ENCODE measurements around the gene ABHD16B. TPM values are rescaled to one million over a fixed set of nuclear protein-coding genes. Genes with fewer than 3 reads are reported as not detected.
"Not testable (repeated sequence)": the region's sequence is repeated elsewhere in the genome, so short reads cannot be mapped to it uniquely, and the experiment has no call there.

ABHD16B gene
- total RNA-seq, 2 donors from 2014 or later, result not detected

DNA sequence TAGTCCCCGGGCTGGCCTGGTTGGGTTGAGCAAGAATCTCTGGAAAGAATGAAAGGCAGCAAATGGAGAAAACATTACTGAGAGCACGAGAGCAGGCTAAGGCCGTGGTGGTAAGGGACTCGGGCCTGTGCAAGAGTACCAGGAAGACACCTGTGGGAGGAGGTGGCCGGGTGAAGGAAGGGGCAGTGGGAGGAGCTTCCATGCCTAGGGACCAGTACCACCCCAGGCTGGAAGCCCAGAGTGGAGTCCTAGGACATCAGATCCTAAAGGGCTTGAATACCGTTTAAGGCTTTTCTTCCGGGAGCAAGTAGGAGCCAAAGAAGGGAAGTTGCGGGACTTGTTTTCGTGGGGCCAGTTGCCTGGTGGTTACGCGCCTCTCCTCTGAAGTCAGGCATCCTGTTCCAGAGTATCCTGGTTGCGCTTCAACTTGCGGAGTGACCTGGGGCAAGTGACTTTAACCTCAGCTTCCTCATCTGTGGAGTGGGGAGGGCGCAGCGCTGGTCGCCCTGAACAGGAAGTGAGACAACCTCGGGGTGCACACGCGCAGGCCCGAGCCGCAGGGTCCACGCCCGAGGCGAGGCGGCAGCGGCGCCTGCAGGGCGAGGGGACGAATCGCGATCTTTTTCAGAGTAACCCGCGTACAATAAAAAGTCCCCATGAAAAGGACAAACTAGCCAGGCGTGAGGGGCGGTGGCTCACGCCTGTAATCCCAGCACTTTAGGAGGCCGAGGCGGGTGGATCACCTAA lies 2.7 kb downstream of the ABHD16B start:
- Mint-ChIP-seq H3K4me1 (peaks cover 24% of the 10 kb centered on the region), H3K36me3 (ENCODE audit: low read depth) (no peaks in the 10 kb centered on the region), H3K27me3 (no peaks in the 10 kb centered on the region), H3K27ac (peak overlapping the region; percentile 97), H3K4me3 (peak overlapping the region; percentile 98)
- DNase-seq (peak; percentile 57 to 71 (median 64)), ATAC-seq (peak; percentile 72)
- no peaks in the 10 kb centered on the region for H3K9me3 ChIP-seq (ENCODE audit: control insufficient read depth, low read length, poor library complexity, severe bottlenecking)

DNA sequence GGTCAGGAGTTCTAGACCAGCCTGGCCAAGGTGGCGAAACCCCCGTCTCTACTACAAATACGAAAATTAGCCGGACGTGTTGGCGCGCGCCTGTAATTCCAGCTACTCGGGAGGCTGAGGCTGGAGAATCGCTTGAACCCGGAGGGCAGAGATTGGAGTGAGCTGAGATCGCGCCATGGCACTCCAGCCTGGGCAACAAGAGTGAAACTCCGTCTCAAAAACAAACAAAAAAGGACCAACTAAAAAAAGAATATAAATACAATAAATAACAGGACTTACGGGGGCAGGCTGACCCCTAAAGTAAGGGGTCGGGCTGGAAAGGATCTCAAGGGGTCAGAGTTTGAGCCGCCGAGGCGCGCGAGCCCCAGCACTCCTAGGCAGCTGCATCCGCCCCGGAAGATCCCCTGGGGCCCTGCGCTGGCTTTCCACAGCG lies 3.3 kb downstream of the ABHD16B start:
- peak overlapping the region; percentile 97 for H3K27ac Mint-ChIP-seq
- H3K4me3 Mint-ChIP-seq, result peak overlapping the region; percentile 98
- H3K36me3 Mint-ChIP-seq (ENCODE audit: low read depth), result no peaks in the 10 kb centered on the region
- ATAC-seq, result peak; percentile 8
- H3K27me3 Mint-ChIP-seq, result no peaks in the 10 kb centered on the region
- no peak for DNase-seq
- H3K4me1 Mint-ChIP-seq, result peaks cover 23% of the 10 kb centered on the region
- no peaks in the 10 kb centered on the region for H3K9me3 ChIP-seq (ENCODE audit: control insufficient read depth, low read length, poor library complexity, severe bottlenecking)

- Mint-ChIP-seq H3K4me1 (peaks cover 23% of the 10 kb centered on the region), H3K27ac (peak within 1 kb of the TSS; percentile 97), H3K36me3 (ENCODE audit: low read depth) (no peaks in the 10 kb centered on the region), H3K27me3 (no peaks in the 10 kb centered on the region), H3K4me3 (peak within 1 kb of the TSS; percentile 98)
- peak; percentile 92 to 96 (median 94) for DNase-seq
- ATAC-seq, result peak; percentile 90
- no peaks in the 10 kb centered on the region for H3K9me3 ChIP-seq (ENCODE audit: control insufficient read depth, low read length, poor library complexity, severe bottlenecking)
Measured at GRCh38 chr20:63864978-63865640, 3.8 kb downstream of the ABHD16B start, which contains the start of gene TPD52L2. Gene TPD52L2 (plus strand): TSS chr20:63865270. CDS start chr20:63865366, 96 bp downstream.

- not testable (repeated sequence) for H3K9me3 ChIP-seq (ENCODE audit: control insufficient read depth, low read length, poor library complexity, severe bottlenecking); H3K4me3 Mint-ChIP-seq; H3K27me3 Mint-ChIP-seq; ATAC-seq; H3K27ac Mint-ChIP-seq; DNase-seq; H3K36me3 Mint-ChIP-seq (ENCODE audit: low read depth)
- peaks cover 23% of the 10 kb centered on the region for H3K4me1 Mint-ChIP-seq
Measured at GRCh38 chr20:63867042-63867441, 5.7 kb downstream of the ABHD16B start.

DNA sequence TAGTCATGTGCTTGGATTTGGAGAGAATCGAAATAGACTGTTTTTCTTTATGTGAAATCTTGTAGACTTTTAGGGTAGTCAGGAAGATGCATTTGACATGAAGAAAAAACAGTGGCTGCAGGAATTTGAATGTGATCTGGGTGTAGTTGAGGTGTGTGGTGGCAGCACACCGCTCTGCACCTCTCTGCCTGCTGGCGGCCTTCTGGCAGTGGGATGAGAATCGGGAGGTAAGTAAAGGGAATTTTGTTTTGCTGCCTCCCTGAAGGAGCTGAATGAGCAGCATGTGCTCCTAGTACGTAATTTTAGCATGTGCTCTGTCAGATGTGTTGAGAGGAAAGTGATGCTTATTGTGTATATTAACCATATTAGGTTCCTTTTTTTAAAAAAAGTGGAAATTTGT lies 7.0 kb downstream of the ABHD16B start:
- ATAC-seq, result no peak
- H3K9me3 ChIP-seq (ENCODE audit: control insufficient read depth, low read length, poor library complexity, severe bottlenecking), result no peaks in the 10 kb centered on the region
- H3K27ac Mint-ChIP-seq, result no peak overlapping the region
- no peaks in the 10 kb centered on the region for H3K36me3 Mint-ChIP-seq (ENCODE audit: low read depth)
- no peak for DNase-seq
- H3K4me1 Mint-ChIP-seq, result peaks cover 20% of the 10 kb centered on the region
- H3K4me3 Mint-ChIP-seq, result no peak overlapping the region
- no peaks in the 10 kb centered on the region for H3K27me3 Mint-ChIP-seq

- peaks cover 7% of the 10 kb centered on the region for H3K4me1 Mint-ChIP-seq
- no peak for DNase-seq
- H3K9me3 ChIP-seq (ENCODE audit: control insufficient read depth, low read length, poor library complexity, severe bottlenecking), result no peaks in the 10 kb centered on the region
- ATAC-seq, result peak; percentile 88
- H3K4me3 Mint-ChIP-seq, result no peak overlapping the region
- no peak overlapping the region for H3K27ac Mint-ChIP-seq
- no peaks in the 10 kb centered on the region for H3K36me3 Mint-ChIP-seq (ENCODE audit: low read depth)
- no peaks in the 10 kb centered on the region for H3K27me3 Mint-ChIP-seq
Measured at GRCh38 chr20:63873477-63873971, 12.2 kb downstream of the ABHD16B start.

DNA sequence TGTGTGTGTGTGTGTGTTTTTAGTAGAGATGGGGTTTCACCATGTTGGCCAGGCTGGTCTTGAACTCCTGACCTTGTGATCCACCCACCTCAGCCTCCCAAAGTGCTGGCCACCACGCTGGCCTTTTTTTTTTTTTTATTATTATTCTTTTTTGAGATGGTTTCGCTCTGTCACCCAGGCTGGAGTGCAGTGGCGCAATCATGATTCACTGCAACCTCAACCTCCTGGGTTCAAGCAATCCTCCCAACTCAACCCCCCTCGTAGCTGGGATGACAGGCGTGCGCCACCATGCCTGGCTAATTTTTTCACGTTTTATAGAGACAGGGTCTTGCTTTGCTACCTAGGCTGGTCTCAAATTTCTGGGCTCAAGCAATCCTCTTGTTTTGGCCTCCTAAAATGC lies 12.9 kb downstream of the ABHD16B start:
- not testable (repeated sequence) for H3K27ac Mint-ChIP-seq; DNase-seq; H3K9me3 ChIP-seq (ENCODE audit: control insufficient read depth, low read length, poor library complexity, severe bottlenecking); H3K27me3 Mint-ChIP-seq; H3K4me3 Mint-ChIP-seq; ATAC-seq; H3K4me1 Mint-ChIP-seq; H3K36me3 Mint-ChIP-seq (ENCODE audit: low read depth)

DNA sequence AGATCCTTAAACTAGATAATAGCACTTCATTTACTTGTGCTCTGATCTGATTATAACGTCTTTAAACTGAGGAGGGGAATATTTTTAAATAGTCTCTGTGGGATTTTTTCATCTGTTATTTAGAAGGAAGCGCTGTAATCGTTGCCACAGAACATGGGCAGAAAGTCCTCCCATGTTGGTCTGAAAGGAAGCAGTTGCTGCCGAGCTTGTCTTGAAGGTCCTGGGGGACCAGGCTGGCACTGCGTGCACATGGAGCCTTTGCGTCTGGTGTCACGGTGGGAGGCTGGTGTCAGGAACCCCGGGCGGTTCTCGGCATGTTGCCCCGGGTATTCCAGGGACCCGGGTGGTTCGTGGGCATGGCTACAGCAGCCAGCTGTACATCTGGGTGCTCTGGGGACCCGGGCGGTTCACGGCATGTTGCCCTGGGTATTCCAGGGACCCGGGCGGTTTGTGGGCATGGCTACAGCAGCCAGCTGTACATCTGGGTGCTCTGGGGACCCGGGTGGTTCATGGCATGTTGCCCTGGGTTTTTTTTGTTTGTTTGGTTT lies 15.3 kb downstream of the ABHD16B start:
- H3K9me3 ChIP-seq (ENCODE audit: control insufficient read depth, low read length, poor library complexity, severe bottlenecking), result no peaks in the 10 kb centered on the region
- Mint-ChIP-seq H3K4me3 (no peak overlapping the region), H3K36me3 (ENCODE audit: low read depth) (no peaks in the 10 kb centered on the region), H3K4me1 (peaks cover 7% of the 10 kb centered on the region), H3K27me3 (no peaks in the 10 kb centered on the region), H3K27ac (no peak overlapping the region)
- DNase-seq, result no peak
- ATAC-seq, result no peak

- ATAC-seq (no peak), DNase-seq (no peak)
- H3K4me1 Mint-ChIP-seq, result peaks cover 9% of the 10 kb centered on the region
- H3K9me3 ChIP-seq (ENCODE audit: control insufficient read depth, low read length, poor library complexity, severe bottlenecking), result no peaks in the 10 kb centered on the region
- no peak overlapping the region for H3K27ac Mint-ChIP-seq
- no peaks in the 10 kb centered on the region for H3K27me3 Mint-ChIP-seq
- no peak overlapping the region for H3K4me3 Mint-ChIP-seq
- peaks cover 2% of the 10 kb centered on the region for H3K36me3 Mint-ChIP-seq (ENCODE audit: low read depth)
Measured at GRCh38 chr20:63877755-63878470, 16.6 kb downstream of the ABHD16B start.

- H3K27ac Mint-ChIP-seq, result no peak overlapping the region
Measured at GRCh38 chr20:63878899-63879663, 17.8 kb downstream of the ABHD16B start.

GRCh38 chr20:63880901-63881300 lies 19.6 kb downstream of the ABHD16B start:
- DNase-seq; H3K36me3 Mint-ChIP-seq (ENCODE audit: low read depth); ATAC-seq; H3K4me3 Mint-ChIP-seq; H3K27ac Mint-ChIP-seq; H3K27me3 Mint-ChIP-seq; H3K9me3 ChIP-seq (ENCODE audit: control insufficient read depth, low read length, poor library complexity, severe bottlenecking); H3K4me1 Mint-ChIP-seq: not testable (repeated sequence)

More at GRCh38 chr20:63878899-63879663, 17.8 kb downstream of the ABHD16B start:
- no peak overlapping the region for H3K4me3 Mint-ChIP-seq
- H3K4me1 Mint-ChIP-seq, result peaks cover 5% of the 10 kb centered on the region
- H3K9me3 ChIP-seq (ENCODE audit: control insufficient read depth, low read length, poor library complexity, severe bottlenecking), result no peaks in the 10 kb centered on the region
- DNase-seq (no peak), ATAC-seq (no peak)
- H3K36me3 Mint-ChIP-seq (ENCODE audit: low read depth), result peaks cover 2% of the 10 kb centered on the region
- no peaks in the 10 kb centered on the region for H3K27me3 Mint-ChIP-seq

DNA sequence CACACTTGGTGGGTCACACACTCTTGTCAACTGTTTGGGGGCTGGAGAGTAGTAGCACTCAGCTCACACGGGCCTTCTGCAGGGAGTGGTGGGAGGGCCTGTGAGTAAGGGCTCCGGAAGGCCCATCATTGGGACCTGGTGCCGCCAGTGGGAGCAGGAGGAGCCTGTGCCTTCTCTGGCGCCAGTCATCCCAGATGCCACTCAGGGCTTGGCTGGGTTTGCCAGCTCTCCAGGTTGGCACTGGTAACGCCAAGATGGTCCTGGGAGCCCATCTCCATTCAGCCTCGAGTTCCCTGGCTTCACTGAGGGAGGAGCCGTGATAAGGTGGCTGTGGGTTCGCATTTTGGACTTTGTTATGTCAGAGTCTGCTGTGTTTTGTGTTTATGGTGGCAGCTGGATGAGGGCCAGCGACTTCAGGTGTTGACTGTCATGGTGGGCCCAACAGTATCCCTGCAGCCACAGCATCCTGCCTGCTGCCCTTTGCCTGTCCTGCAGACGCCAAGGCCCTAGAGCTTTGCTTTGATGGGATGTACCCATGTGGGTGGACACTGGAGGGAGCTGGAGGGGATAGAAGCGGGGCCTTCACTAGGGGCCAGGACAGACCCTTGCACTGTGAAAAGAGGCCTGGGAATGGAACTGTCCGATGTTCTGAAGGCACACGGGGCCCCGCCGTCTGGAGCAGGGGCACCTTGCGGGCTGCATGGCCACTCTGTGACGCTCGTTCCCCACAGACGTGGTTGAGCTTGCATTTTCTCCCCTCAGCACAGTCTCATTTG lies 20.3 kb downstream of the ABHD16B start:
- Mint-ChIP-seq H3K4me1 (peaks cover 2% of the 10 kb centered on the region), H3K4me3 (no peak overlapping the region), H3K27me3 (no peaks in the 10 kb centered on the region), H3K27ac (peak overlapping the region; percentile 69), H3K36me3 (ENCODE audit: low read depth) (peaks cover 2% of the 10 kb centered on the region)
- H3K9me3 ChIP-seq (ENCODE audit: control insufficient read depth, low read length, poor library complexity, severe bottlenecking), result no peaks in the 10 kb centered on the region
- ATAC-seq (no peak), DNase-seq (no peak)
